ENCODE measurements around the gene OSBP2. TPM values are rescaled to one million over a fixed set of nuclear protein-coding genes. Genes with fewer than 3 reads are reported as not detected.

The OSBP2 gene
- total and polyA plus RNA-seq, 10 of the 15 experiments (the other 5 are each of a cell fraction or from before 2014, with no cell fraction given): 0.11 to 7.7 (median 3.6) TPM

- no peak overlapping the region for H2AFZ ChIP-seq (ENCODE audit: control insufficient read depth, low read depth, low read length)
These were observed 10.3 kb downstream of the OSBP2 start for GRCh38 chr22:30704978-30705377.

More at GRCh38 chr22:30704978-30705377, 10.3 kb downstream of the OSBP2 start:
- H3K9me3 ChIP-seq (replicated peaks; ENCODE audit: control insufficient read depth, insufficient read depth, low read length): no peaks in the 10 kb centered on the region
- TF ChIP-seq TCF12 (IDR thresholded peaks at IDR 0.05; ENCODE audit: low read depth, low read length) (no peak), NR2F1 (conservative IDR thresholded peaks at IDR 0.05) (no peak), KDM1A (IDR thresholded peaks at IDR 0.05; ENCODE audit: borderline replicate concordance) (no peak), SUZ12 (IDR thresholded peaks at IDR 0.05; ENCODE audit: unreplicated experiment) (no peak), SP1 (IDR thresholded peaks at IDR 0.05; ENCODE audit: low read depth, low read length) (no peak), WRNIP1 (IDR thresholded peaks at IDR 0.05; ENCODE audit: borderline replicate concordance, low read depth, low read length) (no peak), EED (IDR thresholded peaks at IDR 0.05; ENCODE audit: low read depth) (no peak), CEBPB (IDR thresholded peaks at IDR 0.05; ENCODE audit: borderline replicate concordance in 1 of 2, low read depth in 2 of 2, low read length in 2 of 2) (no peak), HDGF (IDR thresholded peaks at IDR 0.05) (no peak), NBN (IDR thresholded peaks at IDR 0.05) (no peak), ZNF217 (IDR thresholded peaks at IDR 0.05) (no peak)
- H3K27me3 ChIP-seq (replicated peaks in 1 of 2; ENCODE audit: control insufficient read depth in 2 of 2, insufficient read depth in 2 of 2, low read length in 1 of 2): no peaks in the 10 kb centered on the region
- BruUV-seq (replicated peaks): no TSS peak
- no peak for DNase-seq (ENCODE audit: low read depth, low spot score)
- H3K4me2 ChIP-seq (ENCODE audit: control insufficient read depth, insufficient read depth): 0 out of 2 replicates have a peak overlapping the region, but pooled peaks have one; percentile 22
- H3K4me1 ChIP-seq (ENCODE audit: control insufficient read depth, insufficient read depth, low read length): peaks cover 31% of the 10 kb centered on the region
- H3K4me3 ChIP-seq: no peak overlapping the region
- ChIA-PET RAD21 (ENCODE audit: unreplicated experiment) (interaction anchor here (1.2 to 2.5 kb wide), 5 partner anchors 38 to 281 kb away, joined by 3 to 14 read pairs (median 5); no protein-coding TSS in a partner anchor), CTCF (interaction anchor here (2.1 to 3.3 kb wide), 2 partner anchors 9 to 71 kb away, joined by 7 to 15 read pairs; partner anchors contain the start of gene SLC35E4), POLR2A (interaction anchor here (1.0 to 1.3 kb wide), 2 partner anchors 40 to 41 kb away, joined by 3 to 4 read pairs; no protein-coding TSS in a partner anchor), SMC1A (ENCODE audit: uncharacterized antibody, unreplicated experiment) (interaction anchor here (1.1 to 2.4 kb wide), 5 partner anchors 10 to 70 kb away, joined by 3 to 15 read pairs (median 4); partner anchors contain the start of genes OSBP2 and SLC35E4)
- ATAC-seq: no peak
- no peak for FAIRE-seq
- intact Hi-C loops (cut with micrococcal nuclease; ENCODE audit: unreplicated experiment) (loop anchor here (2.0 kb wide), 1 partner anchor 50 kb away; no protein-coding TSS in a partner anchor), in situ Hi-C loops (cut with MboI) (no loop called here)
- H3K36me3 ChIP-seq (ENCODE audit: control insufficient read depth in 2 of 2, insufficient read depth in 2 of 2, low read length in 1 of 2): no peaks in the 10 kb centered on the region
- H3K27ac ChIP-seq (ENCODE audit: control insufficient read depth, insufficient read depth): peak overlapping the region; percentile 70; the same call in 1 of the 2 replicates
- H3K79me2 ChIP-seq (ENCODE audit: control insufficient read depth, insufficient read depth, low read length): no peaks in the 10 kb centered on the region
- no peaks in the 10 kb centered on the region for H4K20me1 ChIP-seq (ENCODE audit: control insufficient read depth, insufficient read depth)
- WGBS (ENCODE audit: insufficient coverage, insufficient replicate concordance, low lambda C conversion rate, missing lambda C conversion rate): 96% methylated on average over 5 of the region's 5 CpGs
- no peak overlapping the region for H3K9ac ChIP-seq (ENCODE audit: control insufficient read depth, insufficient read depth, low read length)
